Muscle of leg (tissue), 11 donors: ENCODE data around the gene FUS. TPM values are rescaled to one million over a fixed set of nuclear protein-coding genes. Genes with fewer than 3 reads are reported as not detected.
"Not testable (repeated sequence)": the region's sequence is repeated elsewhere in the genome, so short reads cannot be mapped to it uniquely, and the experiment has no call there.

Experiments
- DNase-seq: peaks from one replicate; pipeline ENCODE4 v3.0.0; 2013
- H3K27ac ChIP-seq: one replicate; pipeline ENCODE4 v1.5.1; 2013; ENCODE audit warnings: mild to moderate bottlenecking, low read length, control low read depth
- H3K27me3 ChIP-seq: one replicate; pipeline ENCODE4 v1.6.1; 2013; ENCODE audit warnings: low read length; ENCODE audit not compliant: control insufficient read depth, insufficient read depth
- H3K36me3 ChIP-seq: one replicate; pipeline ENCODE4 v1.6.1; 2013; ENCODE audit warnings: low read length; ENCODE audit not compliant: control insufficient read depth, insufficient read depth
- H3K4me1 ChIP-seq: one replicate; pipeline ENCODE4 v1.6.1; 2013; ENCODE audit warnings: low read length; ENCODE audit not compliant: control insufficient read depth, insufficient read depth
- H3K4me3 ChIP-seq: one replicate; pipeline ENCODE4 v1.5.1; 2013; ENCODE audit warnings: low read length, control low read depth
- H3K9me3 ChIP-seq: replicated peaks from 2 replicates; pipeline ENCODE4 v1.6.1; 2013; ENCODE audit warnings: low read depth, low read length; ENCODE audit not compliant: control insufficient read depth
- WGBS: methylation state at CpG from one replicate; pipeline ENCODE4 v1.1.5; 2013; ENCODE audit warnings: missing lambda C conversion rate; ENCODE audit not compliant: insufficient coverage; 5-methylcytosine and 5-hydroxymethylcytosine counted together
- polyA plus RNA-seq, 8 donors: library from polyadenylated mRNA; unstranded; fragments of 120-200 nt; gene quantifications; one replicate each; pipeline versions ENCODE4 v1.2.1 to v1.2.3, GENCODE V29; 2013; ENCODE audit warnings: inconsistent platforms in 1 of 8, low replicate concordance in 1 of 8; ENCODE audit not compliant: insufficient read length in 8 of 8, insufficient read depth in 1 of 8
- total RNA-seq: library from RNA; stranded (reverse); fragments of 120-200 nt; gene quantifications from one replicate; pipeline ENCODE4 v1.2.4, GENCODE V29; 2013

The FUS gene
- total and polyA plus RNA-seq, 9 donors, result 35.6 to 585 (median 465) TPM

- DNase-seq, result no peak
- Histone ChIP-seq H3K36me3 (peaks cover 88% of the 10 kb centered on the region), H3K9me3 (no peaks in the 10 kb centered on the region), H3K4me1 (no peaks in the 10 kb centered on the region), H3K27ac (no peak overlapping the region), H3K27me3 (no peaks in the 10 kb centered on the region), H3K4me3 (no peak overlapping the region)
- WGBS, result 73% methylated on average over 5 of the region's 16 CpGs
Observed at GRCh38 chr16:31192856-31193642, 13.1 kb downstream of the FUS start.

GRCh38 chr16:31193874-31194273 is 13.9 kb downstream of the FUS start:
- Histone ChIP-seq H3K36me3 (peaks cover 85% of the 10 kb centered on the region), H3K4me1 (no peaks in the 10 kb centered on the region), H3K27ac (no peak overlapping the region), H3K9me3 (no peaks in the 10 kb centered on the region), H3K4me3 (no peak overlapping the region), H3K27me3 (no peaks in the 10 kb centered on the region)
- WGBS, result no CpG with 5 or more reads among the region's 2 CpGs
- DNase-seq, result no peak

- 78% methylated on average over 3 of the region's 7 CpGs for WGBS
- H3K36me3 ChIP-seq, result peaks cover 80% of the 10 kb centered on the region
- DNase-seq, result no peak
- H3K9me3 ChIP-seq, result no peaks in the 10 kb centered on the region
- H3K4me3 ChIP-seq, result no peak overlapping the region
- no peaks in the 10 kb centered on the region for H3K4me1 ChIP-seq
- no peak overlapping the region for H3K27ac ChIP-seq
- H3K27me3 ChIP-seq, result no peaks in the 10 kb centered on the region
Observed at GRCh38 chr16:31194898-31195297, 15.0 kb downstream of the FUS start.

- H3K9me3 ChIP-seq, H3K4me3 ChIP-seq, DNase-seq, H3K27me3 ChIP-seq, H3K4me1 ChIP-seq, H3K27ac ChIP-seq: not testable (repeated sequence)
- WGBS, result 93% methylated on average over 5 of the region's 11 CpGs
- peaks cover 72% of the 10 kb centered on the region for H3K36me3 ChIP-seq
Observed at GRCh38 chr16:31195861-31196260, 15.9 kb downstream of the FUS start.

GRCh38 chr16:31196324-31197088 is 16.6 kb downstream of the FUS start:
- Histone ChIP-seq H3K4me1 (peaks cover 1% of the 10 kb centered on the region), H3K27ac (no peak overlapping the region), H3K27me3 (no peaks in the 10 kb centered on the region), H3K36me3 (peaks cover 65% of the 10 kb centered on the region), H3K9me3 (no peaks in the 10 kb centered on the region), H3K4me3 (no peak overlapping the region)
- no peak for DNase-seq
- 78% methylated on average over 12 of the region's 17 CpGs for WGBS

GRCh38 chr16:31198207-31198882 is 18.4 kb downstream of the FUS start:
- Histone ChIP-seq H3K4me1 (peaks cover 17% of the 10 kb centered on the region), H3K27me3 (no peaks in the 10 kb centered on the region), H3K36me3 (peaks cover 47% of the 10 kb centered on the region), H3K27ac (no peak overlapping the region), H3K4me3 (no peak overlapping the region), H3K9me3 (no peaks in the 10 kb centered on the region)
- 49% methylated on average over 7 of the region's 7 CpGs for WGBS
- DNase-seq, result no peak

GRCh38 chr16:31199430-31200041 is 19.6 kb downstream of the FUS start:
- H3K4me3 ChIP-seq, result no peak overlapping the region
- no peak overlapping the region for H3K27ac ChIP-seq
- peaks cover 17% of the 10 kb centered on the region for H3K4me1 ChIP-seq
- H3K27me3 ChIP-seq, result no peaks in the 10 kb centered on the region
- WGBS, result 75% methylated on average over 4 of the region's 5 CpGs
- peaks cover 36% of the 10 kb centered on the region for H3K36me3 ChIP-seq
- DNase-seq, result no peak
- H3K9me3 ChIP-seq, result no peaks in the 10 kb centered on the region

- 89% methylated on average over 8 of the region's 8 CpGs for WGBS
- Histone ChIP-seq H3K4me1 (peaks cover 17% of the 10 kb centered on the region), H3K36me3 (peaks cover 32% of the 10 kb centered on the region)
- H3K4me3 ChIP-seq, H3K27ac ChIP-seq, H3K27me3 ChIP-seq, DNase-seq, H3K9me3 ChIP-seq: not testable (repeated sequence)
Observed at GRCh38 chr16:31200111-31200510, 20.2 kb downstream of the FUS start.

- H3K4me3 ChIP-seq, result no peak overlapping the region
- H3K27me3 ChIP-seq, result no peaks in the 10 kb centered on the region
- DNase-seq, result no peak
Observed at GRCh38 chr16:31200821-31201568, 21.1 kb downstream of the FUS start.

More at GRCh38 chr16:31200821-31201568, 21.1 kb downstream of the FUS start:
- Histone ChIP-seq H3K4me1 (peaks cover 17% of the 10 kb centered on the region), H3K27ac (no peak overlapping the region), H3K36me3 (peaks cover 25% of the 10 kb centered on the region), H3K9me3 (no peaks in the 10 kb centered on the region)
- WGBS, result 67% methylated on average over 5 of the region's 8 CpGs
